ENCODE results near the gene GSTM4. TPM values are rescaled to one million over a fixed set of nuclear protein-coding genes. Genes with fewer than 3 reads are reported as not detected.

Gene GSTM4
- total and polyA plus RNA-seq, 2 of the 8 experiments (the other 6 are each of a cell fraction or from before 2014, with no cell fraction given): 11.3 to 31.4 TPM

- no peak overlapping the region for H3K18ac ChIP-seq (ENCODE audit: extremely low read depth, low read length)
- no peak overlapping the region for H4K5ac ChIP-seq (ENCODE audit: insufficient read length, low read depth, low read length)
- H3K27me3 ChIP-seq (replicated peaks in 1 of 4; ENCODE audit: control insufficient read depth in 3 of 4, extremely low read depth in 1 of 4, insufficient read depth in 3 of 4, low read length in 3 of 4): no peaks in the 10 kb centered on the region
- H3K14ac ChIP-seq (ENCODE audit: insufficient read length): no peak overlapping the region
- H3K4me3 ChIP-seq (ENCODE audit: extremely low read depth in 1 of 4, insufficient read depth in 2 of 4, low read depth in 3 of 4, low read length in 4 of 4): peak overlapping the region; percentile 69 to 85 (median 78)
- H3K4ac ChIP-seq (replicated peaks; ENCODE audit: insufficient read length, low read depth, low read length): no peak overlapping the region
- H4K91ac ChIP-seq (replicated peaks; ENCODE audit: insufficient read length, low read length): no peak overlapping the region
- no peak overlapping the region for H3K27ac ChIP-seq (ENCODE audit: low read depth, low read length)
- H2BK15ac ChIP-seq (ENCODE audit: low read length): no peak overlapping the region
- H2BK120ac ChIP-seq (replicated peaks; ENCODE audit: low read depth, low read length): no peak overlapping the region
- no peak overlapping the region for H3K23ac ChIP-seq (ENCODE audit: insufficient read length)
- H3K36me3 ChIP-seq (ENCODE audit: control insufficient read depth in 2 of 4, insufficient read depth in 4 of 4, low read length in 3 of 4): no peaks in the 10 kb centered on the region; a peak in 2 of 8 replicates
- H3K9ac ChIP-seq (replicated peaks in 1 of 4; ENCODE audit: extremely low read depth in 1 of 4, low read depth in 3 of 4, low read length in 3 of 4): peak overlapping the region in 1 of 4 experiments; percentile 62; a peak in 2 of 7 replicates
- ChIA-PET CTCF (ENCODE audit: partially characterized antibody) (interaction anchor here (0.7 to 1.7 kb wide), 10 partner anchors 10 to 338 kb away, joined by 3 to 9 read pairs (median 4); partner anchors contain the start of gene PSRC1), POLR2A (ENCODE audit: partially characterized antibody) (interaction anchor here (0.8 to 2.5 kb wide), 9 partner anchors 9 to 75 kb away, joined by 3 to 18 read pairs (median 5); partner anchors contain the start of gene GNAI3)
- no peak overlapping the region for H2BK20ac ChIP-seq (ENCODE audit: low read length)
- H4K20me1 ChIP-seq (replicated peaks in 1 of 2; ENCODE audit: control insufficient read depth in 1 of 2, insufficient read depth in 2 of 2, low read length in 2 of 2): peaks cover 5 to 25% of the 10 kb centered on the region in 2 experiments
- no peak overlapping the region for H2AK5ac ChIP-seq (ENCODE audit: low read depth, low read length)
- DNase-seq (ENCODE audit: low read depth in 1 of 2, low spot score in 2 of 2): peak in 1 of 2 experiments; percentile 89
- no peak overlapping the region for H3K56ac ChIP-seq (replicated peaks; ENCODE audit: insufficient read length, low read depth, low read length)
- no peak overlapping the region for H2BK12ac ChIP-seq (ENCODE audit: low read depth, low read length)
- no peak overlapping the region for H2AFZ ChIP-seq (ENCODE audit: low read length)
- no peak overlapping the region for H4K8ac ChIP-seq (ENCODE audit: extremely low read depth, insufficient read depth, low read length)
- H3K79me1 ChIP-seq (ENCODE audit: low read depth, low read length): peaks cover 17% of the 10 kb centered on the region
- no peak for FAIRE-seq
- H3K9me3 ChIP-seq (ENCODE audit: insufficient read depth in 2 of 2, low read depth in 1 of 2, low read length in 1 of 2): no peaks in the 10 kb centered on the region
- H3K4me1 ChIP-seq (replicated peaks in 1 of 4; ENCODE audit: control insufficient read depth in 3 of 4, insufficient read depth in 4 of 4, low read length in 3 of 4): peaks cover 4 to 25% (median 12%) of the 10 kb centered on the region in 4 experiments
- TF ChIP-seq FOSL1 (IDR thresholded peaks at IDR 0.05; ENCODE audit: insufficient read depth, low read depth, low read length) (no peak), SP1 (IDR thresholded peaks at IDR 0.05; ENCODE audit: low read depth, low read length) (0 out of 2 replicates have a peak, but pooled peaks have one; percentile 26), SIN3A (conservative IDR thresholded peaks at IDR 0.05 in 1 of 2, IDR thresholded peaks at IDR 0.05 in 1 of 2; ENCODE audit: low read depth in 1 of 2, low read length in 2 of 2) (peak in 1 of 2 experiments; percentile 83; a peak in 2 of 4 replicates)
- peak overlapping the region; percentile 86; the same call in 1 of the 2 replicates for H2BK5ac ChIP-seq (ENCODE audit: low read depth, low read length)
- peaks cover 16% of the 10 kb centered on the region for H3K23me2 ChIP-seq (ENCODE audit: low read depth, low read length)
- peaks cover 0 to 37% of the 10 kb centered on the region in 2 experiments; a peak in 2 of 4 replicates for H3K79me2 ChIP-seq (ENCODE audit: control insufficient read depth in 1 of 2, insufficient read depth in 2 of 2, low read length in 2 of 2)
- WGBS, 2 experiments (ENCODE audit: extremely low coverage in 1 of 2, insufficient coverage in 1 of 2, insufficient read length in 1 of 2, insufficient replicate concordance in 2 of 2, low coverage in 1 of 2, low lambda C conversion rate in 2 of 2, missing lambda C conversion rate in 1 of 2): 4% methylated on average over 17 of the region's 18 CpGs; no CpG with 5 or more reads in 1 of the 2 experiments
- H3K4me2 ChIP-seq (ENCODE audit: insufficient read depth in 1 of 2, low read depth in 2 of 2, low read length in 2 of 2): peak overlapping the region; percentile 91 to 94
These were observed 35.0 kb upstream of the GSTM4 start for GRCh38 chr1:109620841-109621286.
